Neuronal stem cell (in vitro differentiated cells): ENCODE data around the gene NEGR1.

Source experiments
- DNase-seq: peaks from one replicate; pipeline ENCODE4 v3.0.0-alpha.2; 2013; ENCODE audit warnings: low spot score
- H2AFZ ChIP-seq: one replicate; pipeline ENCODE4 v1.6.1; 2013; ENCODE audit warnings: mild to moderate bottlenecking, low read length, inconsistent platforms
- H2AK5ac ChIP-seq: 2 replicates; pipeline ENCODE4 v1.6.1; 2013; ENCODE audit warnings: low read depth, mild to moderate bottlenecking, inconsistent platforms, low read length, moderate library complexity, mixed read lengths
- H2BK120ac ChIP-seq: 2 replicates; pipeline ENCODE4 v1.6.1; 2013; ENCODE audit warnings: low read depth, mild to moderate bottlenecking, inconsistent platforms, low read length, moderate library complexity, mixed read lengths
- H2BK12ac ChIP-seq: one replicate; pipeline ENCODE4 v1.6.1; 2013; ENCODE audit warnings: low read length, inconsistent platforms
- H2BK15ac ChIP-seq: 2 replicates; pipeline ENCODE4 v1.6.1; 2013; ENCODE audit warnings: mild to moderate bottlenecking, low read length, inconsistent platforms, mixed read lengths
- H2BK5ac ChIP-seq: one replicate; pipeline ENCODE4 v1.6.1; 2013; ENCODE audit warnings: inconsistent platforms, mild to moderate bottlenecking, low read length, moderate library complexity
- H3K14ac ChIP-seq: one replicate; pipeline ENCODE4 v1.6.1; 2013; ENCODE audit warnings: low read length, inconsistent platforms
- H3K18ac ChIP-seq: 2 replicates; pipeline ENCODE4 v1.6.1; 2013; ENCODE audit warnings: low read length, inconsistent platforms
- H3K23ac ChIP-seq: 2 replicates; pipeline ENCODE4 v1.6.1; 2013; ENCODE audit warnings: low read depth, mild to moderate bottlenecking, mixed read lengths, low read length, inconsistent platforms; ENCODE audit not compliant: poor library complexity
- H3K27ac ChIP-seq: replicated peaks from 3 replicates; pipeline ENCODE4 v1.5.1; 2013; ENCODE audit warnings: low read length, inconsistent platforms
- H3K27me3 ChIP-seq, 3 experiments: 2 replicates each; pipeline ENCODE4 v1.6.1; 2013; ENCODE audit warnings: low read length in 3 of 3, mild to moderate bottlenecking in 2 of 3, inconsistent platforms in 1 of 3, low read depth in 1 of 3, mixed read lengths in 1 of 3, moderate library complexity in 1 of 3; ENCODE audit not compliant: control insufficient read depth in 3 of 3, insufficient read depth in 3 of 3
- H3K36me3 ChIP-seq, 2 donors: replicated peaks in 1 of 2; 2 replicates each; pipeline ENCODE4 v1.6.1; 2013; ENCODE audit warnings: low read length in 2 of 2; ENCODE audit not compliant: control insufficient read depth in 2 of 2, insufficient read depth in 2 of 2
- H3K4ac ChIP-seq: 2 replicates; pipeline ENCODE4 v1.6.1; 2013; ENCODE audit warnings: inconsistent platforms, mild to moderate bottlenecking, low read length, moderate library complexity
- H3K4me1 ChIP-seq, 2 donors: 1 replicate in 1 of 2; 2 replicates in 1 of 2; pipeline ENCODE4 v1.6.1; 2013; ENCODE audit warnings: low read length in 2 of 2, low read depth in 1 of 2; ENCODE audit not compliant: control insufficient read depth in 2 of 2, insufficient read depth in 1 of 2
- H3K4me2 ChIP-seq: one replicate; pipeline ENCODE4 v1.6.1; 2013; ENCODE audit warnings: mild to moderate bottlenecking, low read length, inconsistent platforms; ENCODE audit not compliant: insufficient read depth, poor library complexity, severe bottlenecking
- H3K4me3 ChIP-seq, 2 donors: 2 replicates each; pipeline ENCODE4 v1.5.1; 2013; ENCODE audit warnings: low read length in 2 of 2, mild to moderate bottlenecking in 2 of 2, inconsistent platforms in 1 of 2, moderate library complexity in 1 of 2
- H3K79me1 ChIP-seq: one replicate; pipeline ENCODE4 v1.6.1; 2013; ENCODE audit warnings: low read depth, mild to moderate bottlenecking, inconsistent platforms, low read length, moderate library complexity
- H3K9ac ChIP-seq: one replicate; pipeline ENCODE4 v1.6.1; 2013; ENCODE audit warnings: mild to moderate bottlenecking, low read depth, low read length, inconsistent platforms; ENCODE audit not compliant: poor library complexity
- H3K9me3 ChIP-seq, 2 donors: replicated peaks in 1 of 2; 2 replicates each; pipeline versions ENCODE3 to v1.6.1; 2013; ENCODE audit warnings: low read length in 2 of 2, mild to moderate bottlenecking in 2 of 2, inconsistent platforms in 1 of 2, low read depth in 1 of 2, mixed read lengths in 1 of 2, moderate library complexity in 1 of 2; ENCODE audit not compliant: control insufficient read depth in 2 of 2, insufficient read depth in 1 of 2
- H4K8ac ChIP-seq: one replicate; pipeline ENCODE4 v1.6.1; 2013; ENCODE audit warnings: low read depth, mild to moderate bottlenecking, inconsistent platforms, low read length, moderate library complexity
- H4K91ac ChIP-seq: one replicate; pipeline ENCODE4 v1.6.1; 2013; ENCODE audit warnings: low read length, low read depth, mild to moderate bottlenecking, inconsistent platforms; ENCODE audit not compliant: poor library complexity
- WGBS, 2 donors: extraction: QIAGEN DNeasy Blood & Tissue Kit; methylation state at CpG; one replicate each; pipeline ENCODE4 v1.1.7; 2013; ENCODE audit warnings: missing lambda C conversion rate in 2 of 2, mixed read lengths in 1 of 2; ENCODE audit not compliant: insufficient read length in 2 of 2, insufficient replicate concordance in 1 of 2; ENCODE audit errors: extremely low coverage in 2 of 2; 5-methylcytosine and 5-hydroxymethylcytosine counted together

NEGR1 gene

DNA sequence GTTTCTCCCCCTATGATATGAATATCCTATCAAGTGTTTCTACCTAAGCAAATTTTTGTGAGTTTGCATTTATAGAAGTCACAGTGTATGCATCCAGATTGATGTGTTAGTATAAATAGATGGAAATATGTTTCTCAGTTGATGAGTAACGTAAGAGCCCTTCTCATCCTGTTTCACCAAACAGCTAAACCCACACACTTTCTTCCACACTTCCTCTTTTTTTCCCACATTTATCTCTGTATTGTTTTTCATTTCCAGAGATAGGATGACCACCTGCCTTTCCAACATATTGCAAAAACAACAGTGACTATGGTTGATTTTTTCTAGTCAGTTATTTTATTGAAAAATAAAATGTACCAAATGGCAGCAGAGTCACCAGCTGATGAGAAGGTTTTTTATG is 490.1 kb downstream of the NEGR1 start:
- no CpG with 5 or more reads among the region's 1 CpG for WGBS, 2 donors

DNA sequence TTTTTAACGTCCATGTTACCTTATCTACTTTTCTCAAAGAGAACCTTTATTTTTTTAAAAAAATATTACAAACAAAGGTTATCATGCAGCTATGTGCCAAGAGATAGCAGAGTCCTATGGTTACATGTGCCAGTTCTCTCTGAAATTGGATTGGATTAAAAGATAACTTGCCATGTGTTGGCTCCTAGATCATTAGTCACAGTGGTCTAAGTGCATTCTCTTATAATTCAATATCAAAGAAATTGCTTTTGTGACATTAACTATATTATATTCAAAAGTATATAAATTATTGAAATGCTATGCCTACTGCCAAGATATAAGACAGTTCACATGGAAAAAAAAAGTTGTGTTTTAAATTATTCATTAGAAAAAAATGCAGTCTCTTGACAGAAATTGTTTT is 494.2 kb downstream of the NEGR1 start:
- Histone ChIP-seq H3K36me3 (no peaks in the 10 kb centered on the region), H2AFZ (no peak overlapping the region), H3K14ac (no peak overlapping the region), H3K79me1 (no peaks in the 10 kb centered on the region), H3K27me3 (no peaks in the 10 kb centered on the region), H4K8ac (no peak overlapping the region), H2BK12ac (no peak overlapping the region), H2AK5ac (no peak overlapping the region), H3K18ac (no peak overlapping the region), H3K4me2 (no peak overlapping the region), H3K9me3 (no peaks in the 10 kb centered on the region), H2BK5ac (no peak overlapping the region), H2BK120ac (no peak overlapping the region), H3K23ac (no peak overlapping the region), H3K4me1 (no peaks in the 10 kb centered on the region), H3K4me3 (no peak overlapping the region), H3K27ac (no peak overlapping the region), H3K4ac (no peak overlapping the region), H4K91ac (no peak overlapping the region), H3K9ac (no peak overlapping the region), H2BK15ac (no peak overlapping the region)
- no peak for DNase-seq
- WGBS, 2 donors: 100% methylated on average over 1 of the region's 1 CpG

More for the DNA sequence above, 490.1 kb downstream of the NEGR1 start:
- no peak overlapping the region for H4K8ac ChIP-seq
- no peak overlapping the region for H3K14ac ChIP-seq
- H3K27me3 ChIP-seq: no peaks in the 10 kb centered on the region
- no peak overlapping the region for H2BK15ac ChIP-seq
- H3K9me3 ChIP-seq: no peaks in the 10 kb centered on the region
- no peak overlapping the region for H3K27ac ChIP-seq
- no peak overlapping the region for H3K18ac ChIP-seq
- H4K91ac ChIP-seq: no peak overlapping the region
- H2AFZ ChIP-seq: no peak overlapping the region
- no peak overlapping the region for H2BK5ac ChIP-seq
- no peak for DNase-seq
- no peak overlapping the region for H2BK120ac ChIP-seq
- no peak overlapping the region for H3K9ac ChIP-seq
- H3K4ac ChIP-seq: no peak overlapping the region
- H3K4me1 ChIP-seq: no peaks in the 10 kb centered on the region
- H2BK12ac ChIP-seq: no peak overlapping the region
- no peaks in the 10 kb centered on the region for H3K36me3 ChIP-seq
- no peak overlapping the region for H3K4me2 ChIP-seq
- H3K79me1 ChIP-seq: no peaks in the 10 kb centered on the region
- H2AK5ac ChIP-seq: no peak overlapping the region
- H3K23ac ChIP-seq: no peak overlapping the region
- H3K4me3 ChIP-seq: no peak overlapping the region

DNA sequence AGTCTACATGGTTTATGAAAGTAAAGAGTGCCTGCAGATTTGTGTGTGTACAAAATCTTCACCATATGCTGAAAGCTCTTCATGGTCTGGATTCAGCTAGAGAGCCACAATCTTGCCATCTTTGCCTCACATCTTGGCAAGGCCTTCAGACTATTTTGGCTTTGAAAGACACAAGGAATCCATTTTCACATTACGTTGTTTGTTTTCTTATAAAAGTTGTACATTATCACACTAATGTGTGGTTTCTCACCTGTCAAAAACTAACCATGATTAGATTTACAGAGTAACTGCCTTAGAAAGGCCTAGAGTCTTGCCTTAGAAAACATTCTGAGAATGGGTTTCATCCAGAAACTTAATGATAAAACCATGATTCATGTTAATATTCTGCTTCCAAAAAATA is 494.6 kb downstream of the NEGR1 start:
- Histone ChIP-seq H3K27ac (no peak overlapping the region), H2BK120ac (no peak overlapping the region), H3K27me3 (no peaks in the 10 kb centered on the region), H3K9ac (no peak overlapping the region), H3K4me2 (no peak overlapping the region), H3K18ac (no peak overlapping the region), H3K4ac (no peak overlapping the region), H2BK5ac (no peak overlapping the region), H2AFZ (no peak overlapping the region), H2BK15ac (no peak overlapping the region), H3K79me1 (no peaks in the 10 kb centered on the region), H4K8ac (no peak overlapping the region), H3K14ac (no peak overlapping the region), H3K4me1 (no peaks in the 10 kb centered on the region), H2BK12ac (no peak overlapping the region), H4K91ac (no peak overlapping the region), H3K36me3 (no peaks in the 10 kb centered on the region), H2AK5ac (no peak overlapping the region), H3K23ac (no peak overlapping the region), H3K9me3 (no peaks in the 10 kb centered on the region), H3K4me3 (no peak overlapping the region)
- WGBS, 2 donors: no CpG with 5 or more reads among the region's 1 CpG
- no peak for DNase-seq

DNA sequence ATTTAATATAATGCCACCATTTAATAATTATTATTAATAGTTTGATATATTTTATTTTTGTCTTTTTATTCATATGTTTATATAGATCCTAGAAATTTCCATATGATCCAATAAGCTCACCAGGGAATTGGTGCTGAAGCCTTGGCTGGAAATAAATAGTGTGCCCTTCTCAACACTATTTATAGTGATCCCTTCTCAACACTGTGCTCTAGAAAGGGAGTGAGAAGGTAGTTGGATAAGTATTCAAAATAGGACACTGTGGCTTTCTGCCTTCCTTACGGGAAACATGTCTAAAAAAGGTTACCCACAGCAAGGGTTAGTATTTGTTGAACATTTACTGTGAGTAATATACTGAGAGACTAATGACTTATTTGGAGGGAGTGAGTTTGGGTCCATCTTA is 496.1 kb downstream of the NEGR1 start:
- H4K8ac ChIP-seq: no peak overlapping the region
- no peaks in the 10 kb centered on the region for H3K36me3 ChIP-seq
- H3K14ac ChIP-seq: no peak overlapping the region
- H3K79me1 ChIP-seq: no peaks in the 10 kb centered on the region
- no peak overlapping the region for H3K4me3 ChIP-seq
- H3K9me3 ChIP-seq: no peaks in the 10 kb centered on the region
- H2BK12ac ChIP-seq: no peak overlapping the region
- no peak overlapping the region for H4K91ac ChIP-seq
- DNase-seq: no peak
- H3K23ac ChIP-seq: no peak overlapping the region
- no peak overlapping the region for H3K4ac ChIP-seq
- no peak overlapping the region for H2BK5ac ChIP-seq
- H3K18ac ChIP-seq: no peak overlapping the region
- WGBS, 2 donors: no CpG with 5 or more reads among the region's 1 CpG
- no peak overlapping the region for H3K4me2 ChIP-seq
- no peak overlapping the region for H2AFZ ChIP-seq
- H3K9ac ChIP-seq: no peak overlapping the region
- H2BK120ac ChIP-seq: no peak overlapping the region
- no peaks in the 10 kb centered on the region for H3K4me1 ChIP-seq
- no peaks in the 10 kb centered on the region for H3K27me3 ChIP-seq
- no peak overlapping the region for H2AK5ac ChIP-seq
- no peak overlapping the region for H2BK15ac ChIP-seq
- no peak overlapping the region for H3K27ac ChIP-seq
